ENCODE measurements around the gene CA4.
"Not testable (repeated sequence)": the region's sequence is repeated elsewhere in the genome, so short reads cannot be mapped to it uniquely, and the experiment has no call there.

Gene CA4

GRCh38 chr17:60149691-60150582 lies at the start of gene CA4:
Gene CA4 (plus strand): TSS chr17:60149973. CDS start chr17:60150035, 62 bp downstream.
- DNase-seq: no peak

GRCh38 chr17:60100577-60100976 lies 49.2 kb upstream of the CA4 start:
- DNase-seq: not testable (repeated sequence)

- not testable (repeated sequence) for DNase-seq
Measured at GRCh38 chr17:60102015-60102631, 47.6 kb upstream of the CA4 start.

- DNase-seq: peak; percentile 31
Measured at GRCh38 chr17:60102632-60103096, 47.1 kb upstream of the CA4 start.

GRCh38 chr17:60103957-60104356 lies 45.8 kb upstream of the CA4 start:
- no peak for DNase-seq

- no peak for DNase-seq
Measured at GRCh38 chr17:60106340-60107059, 43.3 kb upstream of the CA4 start.

- no peak for DNase-seq
Measured at GRCh38 chr17:60107526-60108257, 42.1 kb upstream of the CA4 start.

GRCh38 chr17:60108309-60108708 lies 41.5 kb upstream of the CA4 start:
- DNase-seq: not testable (repeated sequence)

- no peak for DNase-seq
Measured at GRCh38 chr17:60108712-60109111, 41.1 kb upstream of the CA4 start.

- DNase-seq: no peak
Measured at GRCh38 chr17:60109161-60109560, 40.6 kb upstream of the CA4 start.

- no peak for DNase-seq
Measured at GRCh38 chr17:60110586-60110985, 39.2 kb upstream of the CA4 start.

GRCh38 chr17:60111661-60112060 lies 38.1 kb upstream of the CA4 start:
- not testable (repeated sequence) for DNase-seq

GRCh38 chr17:60115364-60115763 lies 34.4 kb upstream of the CA4 start:
- not testable (repeated sequence) for DNase-seq

GRCh38 chr17:60116196-60116595 lies 33.6 kb upstream of the CA4 start:
- not testable (repeated sequence) for DNase-seq

GRCh38 chr17:60119162-60119561 lies 30.6 kb upstream of the CA4 start:
- DNase-seq: not testable (repeated sequence)

- DNase-seq: not testable (repeated sequence)
Measured at GRCh38 chr17:60119807-60120748, 29.7 kb upstream of the CA4 start.

GRCh38 chr17:60127068-60128064 lies 22.4 kb upstream of the CA4 start:
- no peak for DNase-seq

GRCh38 chr17:60128171-60128859 lies 21.5 kb upstream of the CA4 start:
- no peak for DNase-seq

GRCh38 chr17:60129164-60129563 lies 20.6 kb upstream of the CA4 start:
- DNase-seq: no peak

GRCh38 chr17:60130466-60130865 lies 19.3 kb upstream of the CA4 start:
- no peak for DNase-seq

Measured in activated CD4-positive, alpha-beta T cell treated with anti-CD3 and anti-CD28 coated beads, Interleukin-10, Interleukin-2, amounts not matched to agents 100 ng/mL and 50 ng/mL, durations not matched to agents 16 hours and 8 hours (primary cell).